A549 treated with DMSO at 1 μM for 4 hours (cell line): ENCODE results near the gene CNTN1. TPM values are rescaled to one million over a fixed set of nuclear protein-coding genes. Genes with fewer than 3 reads are reported as not detected.

Experiments
- total RNA-seq: library from RNA; stranded (reverse); fragments of 200-300 nt; extraction: Qiagen RNA extraction; gene quantifications from 5 replicates; pipeline ENCODE4 v1.2.3, GENCODE V29; 2022; ENCODE audit warnings: low read depth

The CNTN1 gene
- total RNA-seq, result 47.5 to 73.5 TPM (median 65.4 TPM) in 5 replicates

GRCh38 chr12:40691913-40692764 lies at the start of gene CNTN1:
TSS of gene CNTN1 (plus strand) at chr12:40692439.

